ENCODE results near the gene LMO2. TPM values are rescaled to one million over a fixed set of nuclear protein-coding genes. Genes with fewer than 3 reads are reported as not detected.

Gene LMO2
- total RNA-seq, 1 experiment from 2014 or later = 0.64 TPM

DNA sequence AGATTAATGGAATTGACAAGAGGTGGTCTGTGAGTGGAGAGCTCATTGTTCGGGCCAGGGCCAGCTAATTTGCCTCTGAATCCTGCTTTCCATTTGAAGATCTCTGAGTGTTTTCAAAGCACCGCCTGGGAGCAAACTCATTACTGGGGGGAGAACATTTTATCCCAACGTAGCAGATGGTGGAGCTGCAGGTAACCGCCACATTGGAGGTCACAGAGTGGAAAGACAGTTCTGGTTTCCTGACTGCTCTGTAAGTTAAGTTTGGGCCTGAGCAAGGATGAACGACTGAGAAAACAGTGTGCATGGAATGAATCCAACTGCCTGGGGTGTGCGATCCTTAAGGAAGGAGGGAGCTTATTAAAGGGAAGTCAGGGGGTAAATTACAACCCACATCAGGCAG, 30.5 kb downstream of the LMO2 start:
- Histone ChIP-seq H3K27me3 (ENCODE audit: control insufficient read depth, insufficient read depth, low read length) (peaks cover 31% of the 10 kb centered on the region), H3K4me1 (ENCODE audit: control insufficient read depth, insufficient read depth, low read length) (no peaks in the 10 kb centered on the region), H3K9me3 (ENCODE audit: control insufficient read depth, insufficient read depth, low read depth, low read length) (no peaks in the 10 kb centered on the region), H3K27ac (ENCODE audit: low read length) (no peak overlapping the region), H3K36me3 (ENCODE audit: control insufficient read depth, insufficient read depth, low read length) (no peaks in the 10 kb centered on the region), H3K4me3 (ENCODE audit: low read depth in 2 of 2, low read length in 2 of 2) (no peak overlapping the region)
- intact Hi-C loops (cut with micrococcal nuclease; ENCODE audit: unreplicated experiment) = no loop called here
- ATAC-seq (no peak), DNase-seq (ENCODE audit: low read depth, low spot score) (no peak)
- in situ Hi-C loops (cut with HindIII; ENCODE audit: low pct_unique_long_range_greater_than_20kb, low sequenced_read_pairs) = no loop called here
- ChIA-PET CTCF (no interaction called here), POLR2A (interaction anchor here (0.6 kb wide), 1 partner anchor 59 kb away, joined by 3 read pairs; no protein-coding TSS in a partner anchor)
- no TSS peak for BruUV-seq (replicated peaks)
- TF ChIP-seq, protein P1, sequence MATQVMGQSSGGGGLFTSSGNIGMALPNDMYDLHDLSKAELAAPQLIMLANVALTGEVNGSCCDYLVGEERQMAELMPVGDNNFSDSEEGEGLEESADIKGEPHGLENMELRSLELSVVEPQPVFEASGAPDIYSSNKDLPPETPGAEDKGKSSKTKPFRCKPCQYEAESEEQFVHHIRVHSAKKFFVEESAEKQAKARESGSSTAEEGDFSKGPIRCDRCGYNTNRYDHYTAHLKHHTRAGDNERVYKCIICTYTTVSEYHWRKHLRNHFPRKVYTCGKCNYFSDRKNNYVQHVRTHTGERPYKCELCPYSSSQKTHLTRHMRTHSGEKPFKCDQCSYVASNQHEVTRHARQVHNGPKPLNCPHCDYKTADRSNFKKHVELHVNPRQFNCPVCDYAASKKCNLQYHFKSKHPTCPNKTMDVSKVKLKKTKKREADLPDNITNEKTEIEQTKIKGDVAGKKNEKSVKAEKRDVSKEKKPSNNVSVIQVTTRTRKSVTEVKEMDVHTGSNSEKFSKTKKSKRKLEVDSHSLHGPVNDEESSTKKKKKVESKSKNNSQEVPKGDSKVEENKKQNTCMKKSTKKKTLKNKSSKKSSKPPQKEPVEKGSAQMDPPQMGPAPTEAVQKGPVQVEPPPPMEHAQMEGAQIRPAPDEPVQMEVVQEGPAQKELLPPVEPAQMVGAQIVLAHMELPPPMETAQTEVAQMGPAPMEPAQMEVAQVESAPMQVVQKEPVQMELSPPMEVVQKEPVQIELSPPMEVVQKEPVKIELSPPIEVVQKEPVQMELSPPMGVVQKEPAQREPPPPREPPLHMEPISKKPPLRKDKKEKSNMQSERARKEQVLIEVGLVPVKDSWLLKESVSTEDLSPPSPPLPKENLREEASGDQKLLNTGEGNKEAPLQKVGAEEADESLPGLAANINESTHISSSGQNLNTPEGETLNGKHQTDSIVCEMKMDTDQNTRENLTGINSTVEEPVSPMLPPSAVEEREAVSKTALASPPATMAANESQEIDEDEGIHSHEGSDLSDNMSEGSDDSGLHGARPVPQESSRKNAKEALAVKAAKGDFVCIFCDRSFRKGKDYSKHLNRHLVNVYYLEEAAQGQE (IDR thresholded peaks at IDR 0.05; ENCODE audit: insufficient read depth in 1 of 2, low read depth in 2 of 2, low read length in 1 of 2) = no peak
- TF ChIP-seq SIN3A (IDR thresholded peaks at IDR 0.05; ENCODE audit: borderline replicate concordance, insufficient read depth, low read depth, low read length) = no peak
- TF ChIP-seq POLR2AphosphoS5 (IDR thresholded peaks at IDR 0.05; ENCODE audit: low read depth, low read length) = no peak
- no peak for TF ChIP-seq TCF7L2 (IDR thresholded peaks at IDR 0.05; ENCODE audit: low read depth, low read length)
- TF ChIP-seq, protein P2, sequence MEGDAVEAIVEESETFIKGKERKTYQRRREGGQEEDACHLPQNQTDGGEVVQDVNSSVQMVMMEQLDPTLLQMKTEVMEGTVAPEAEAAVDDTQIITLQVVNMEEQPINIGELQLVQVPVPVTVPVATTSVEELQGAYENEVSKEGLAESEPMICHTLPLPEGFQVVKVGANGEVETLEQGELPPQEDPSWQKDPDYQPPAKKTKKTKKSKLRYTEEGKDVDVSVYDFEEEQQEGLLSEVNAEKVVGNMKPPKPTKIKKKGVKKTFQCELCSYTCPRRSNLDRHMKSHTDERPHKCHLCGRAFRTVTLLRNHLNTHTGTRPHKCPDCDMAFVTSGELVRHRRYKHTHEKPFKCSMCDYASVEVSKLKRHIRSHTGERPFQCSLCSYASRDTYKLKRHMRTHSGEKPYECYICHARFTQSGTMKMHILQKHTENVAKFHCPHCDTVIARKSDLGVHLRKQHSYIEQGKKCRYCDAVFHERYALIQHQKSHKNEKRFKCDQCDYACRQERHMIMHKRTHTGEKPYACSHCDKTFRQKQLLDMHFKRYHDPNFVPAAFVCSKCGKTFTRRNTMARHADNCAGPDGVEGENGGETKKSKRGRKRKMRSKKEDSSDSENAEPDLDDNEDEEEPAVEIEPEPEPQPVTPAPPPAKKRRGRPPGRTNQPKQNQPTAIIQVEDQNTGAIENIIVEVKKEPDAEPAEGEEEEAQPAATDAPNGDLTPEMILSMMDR (IDR thresholded peaks at IDR 0.05) = no peak

DNA sequence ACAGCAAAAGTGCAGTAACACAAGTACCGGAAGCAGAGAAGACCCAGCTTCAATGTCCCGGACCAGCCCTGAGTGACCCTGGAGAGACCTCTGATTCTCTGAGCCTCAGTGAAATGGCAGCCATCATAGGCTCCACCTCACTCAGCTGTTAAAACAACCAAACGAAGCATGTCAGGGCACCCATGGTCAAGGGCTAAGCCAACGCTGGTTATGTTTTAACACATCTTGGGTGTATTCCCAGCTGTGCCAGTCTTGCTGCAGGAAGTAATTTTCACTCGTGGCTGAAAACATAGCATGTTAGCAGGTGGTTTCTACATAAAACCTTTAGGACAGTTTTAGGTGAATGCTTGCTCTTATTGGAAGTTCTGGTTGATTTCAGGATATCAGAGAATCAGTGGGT, 30.9 kb downstream of the LMO2 start:
- no TSS peak for BruUV-seq (replicated peaks)
- Histone ChIP-seq H3K9me3 (ENCODE audit: control insufficient read depth, insufficient read depth, low read depth, low read length) (no peaks in the 10 kb centered on the region), H3K36me3 (ENCODE audit: control insufficient read depth, insufficient read depth, low read length) (no peaks in the 10 kb centered on the region), H3K4me3 (ENCODE audit: low read depth in 2 of 2, low read length in 2 of 2) (no peak overlapping the region), H3K4me1 (ENCODE audit: control insufficient read depth, insufficient read depth, low read length) (no peaks in the 10 kb centered on the region), H3K27ac (ENCODE audit: low read length) (no peak overlapping the region), H3K27me3 (ENCODE audit: control insufficient read depth, insufficient read depth, low read length) (peaks cover 29% of the 10 kb centered on the region)
- TF ChIP-seq SIN3A (IDR thresholded peaks at IDR 0.05; ENCODE audit: borderline replicate concordance, insufficient read depth, low read depth, low read length) (no peak), TCF7L2 (IDR thresholded peaks at IDR 0.05; ENCODE audit: low read depth, low read length) (no peak), POLR2AphosphoS5 (IDR thresholded peaks at IDR 0.05; ENCODE audit: low read depth, low read length) (no peak)
- TF ChIP-seq, protein P2 (IDR thresholded peaks at IDR 0.05) = no peak
- TF ChIP-seq, protein P1 (IDR thresholded peaks at IDR 0.05; ENCODE audit: insufficient read depth in 1 of 2, low read depth in 2 of 2, low read length in 1 of 2) = no peak
- ATAC-seq = no peak
- DNase-seq (ENCODE audit: low read depth, low spot score) = no peak
- CTCF ChIA-PET = no interaction called here
- intact Hi-C loops (cut with micrococcal nuclease; ENCODE audit: unreplicated experiment) = no loop called here
- POLR2A ChIA-PET = no interaction called here
- in situ Hi-C loops (cut with HindIII; ENCODE audit: low pct_unique_long_range_greater_than_20kb, low sequenced_read_pairs) = no loop called here
